RWPE2 (cell line): ENCODE measurements around the gene CXCR3.
"Not testable (repeated sequence)": the region's sequence is repeated elsewhere in the genome, so short reads cannot be mapped to it uniquely, and the experiment has no call there.

Source experiments
- ATAC-seq: fragments of 200-7000 bp; cut with Tn5 transposase; 3 replicates; pipeline ENCODE4 v1.9.1; 2021; ENCODE audit warnings: low read depth
- DNase-seq: peaks from one replicate; pipeline ENCODE4 v3.0.0-alpha.2; 2020; ENCODE audit warnings: low spot score
- H3K27ac ChIP-seq: fragments of 450-650 bp; 2 replicates; pipeline ENCODE4 v1.5.1; 2017; ENCODE audit warnings: mild to moderate bottlenecking; ENCODE audit not compliant: poor library complexity, severe bottlenecking
- H3K27me3 ChIP-seq: fragments of 250-450 bp; sonication (Bioruptor Pico); 2 replicates; pipeline ENCODE4 v1.5.1; 2021; ENCODE audit warnings: mild to moderate bottlenecking, moderate library complexity; ENCODE audit not compliant: insufficient read depth, poor library complexity, severe bottlenecking
- H3K36me3 ChIP-seq: fragments of 250-450 bp; sonication (Bioruptor Pico); 2 replicates; pipeline ENCODE4 v1.5.1; 2020; ENCODE audit warnings: low read depth, mild to moderate bottlenecking, moderate library complexity
- H3K4me1 ChIP-seq: fragments of 250-450 bp; sonication (Bioruptor Pico); 2 replicates; pipeline ENCODE4 v1.5.1; 2021; ENCODE audit warnings: mild to moderate bottlenecking, moderate library complexity; ENCODE audit not compliant: insufficient read depth, poor library complexity, severe bottlenecking
- H3K4me3 ChIP-seq: fragments of 250-450 bp; sonication (Bioruptor Pico); 2 replicates; pipeline ENCODE4 v1.5.1; 2021; ENCODE audit warnings: mild to moderate bottlenecking, moderate library complexity; ENCODE audit not compliant: severe bottlenecking
- H3K9me3 ChIP-seq: fragments of 250-450 bp; sonication (Bioruptor Pico); 2 replicates; pipeline ENCODE4 v1.5.1; 2021; ENCODE audit warnings: mild to moderate bottlenecking, moderate library complexity; ENCODE audit not compliant: severe bottlenecking
- CTCF ChIP-seq: fragments of 450-650 bp; IDR thresholded peaks from one replicate; pipeline ENCODE4 v1.5.1; 2017; ENCODE audit warnings: mild to moderate bottlenecking, moderate library complexity; ENCODE audit not compliant: poor library complexity, severe bottlenecking

Gene CXCR3

GRCh38 chrX:71604796-71605568 is 13.3 kb downstream of the CXCR3 start:
- H3K27ac ChIP-seq: no peak overlapping the region
- no peak for DNase-seq
- no peak for ATAC-seq
- TF ChIP-seq CTCF: no peak
- no peaks in the 10 kb centered on the region for H3K27me3 ChIP-seq
- H3K9me3 ChIP-seq: no peaks in the 10 kb centered on the region
- H3K4me3 ChIP-seq: no peak overlapping the region
- no peaks in the 10 kb centered on the region for H3K4me1 ChIP-seq
- peaks cover 11% of the 10 kb centered on the region; the same call in 1 of the 2 replicates for H3K36me3 ChIP-seq

GRCh38 chrX:71604141-71604540 is 14.2 kb downstream of the CXCR3 start:
- H3K9me3 ChIP-seq: no peaks in the 10 kb centered on the region
- no peak overlapping the region for H3K4me3 ChIP-seq
- H3K36me3 ChIP-seq: peaks cover 10% of the 10 kb centered on the region; the same call in 1 of the 2 replicates
- ATAC-seq: no peak
- no peak for DNase-seq
- no peak overlapping the region for H3K27ac ChIP-seq
- TF ChIP-seq CTCF: no peak
- no peaks in the 10 kb centered on the region for H3K4me1 ChIP-seq
- H3K27me3 ChIP-seq: no peaks in the 10 kb centered on the region

GRCh38 chrX:71603618-71604017 is 14.7 kb downstream of the CXCR3 start:
- ATAC-seq (no peak), DNase-seq (no peak)
- Histone ChIP-seq H3K27me3 (no peaks in the 10 kb centered on the region), H3K4me3 (no peak overlapping the region), H3K9me3 (no peaks in the 10 kb centered on the region), H3K36me3 (peaks cover 7% of the 10 kb centered on the region; the same call in 1 of the 2 replicates), H3K4me1 (no peaks in the 10 kb centered on the region), H3K27ac (no peak overlapping the region)
- TF ChIP-seq CTCF: no peak

GRCh38 chrX:71599965-71600364 is 18.3 kb downstream of the CXCR3 start:
- Histone ChIP-seq H3K27ac (no peak overlapping the region), H3K4me3 (no peak overlapping the region), H3K9me3 (no peaks in the 10 kb centered on the region), H3K4me1 (no peaks in the 10 kb centered on the region), H3K27me3 (no peaks in the 10 kb centered on the region), H3K36me3 (peaks cover 6% of the 10 kb centered on the region; the same call in 1 of the 2 replicates)
- TF ChIP-seq CTCF: no peak
- ATAC-seq (no peak), DNase-seq (no peak)

GRCh38 chrX:71593210-71593609 is 25.1 kb downstream of the CXCR3 start:
- H3K27ac ChIP-seq, H3K27me3 ChIP-seq, H3K4me1 ChIP-seq, H3K36me3 ChIP-seq, H3K4me3 ChIP-seq, H3K9me3 ChIP-seq, ATAC-seq, DNase-seq: not testable (repeated sequence)
